SH-SY5Y (cell line): ENCODE data around the gene STX1A.
A peak's percentile ranks its signal among the peaks of the same experiment; 100 is the strongest.

Experiments
- GATA2 ChIP-seq: IDR thresholded peaks from 2 replicates; pipeline ENCODE4 v1.6.1; 2011; ENCODE audit warnings: mild to moderate bottlenecking, low read depth, low read length
- GATA3 ChIP-seq: IDR thresholded peaks from 2 replicates; pipeline ENCODE4 v1.6.1; 2011; ENCODE audit warnings: low read depth, mild to moderate bottlenecking, low read length, moderate library complexity

Gene STX1A

DNA sequence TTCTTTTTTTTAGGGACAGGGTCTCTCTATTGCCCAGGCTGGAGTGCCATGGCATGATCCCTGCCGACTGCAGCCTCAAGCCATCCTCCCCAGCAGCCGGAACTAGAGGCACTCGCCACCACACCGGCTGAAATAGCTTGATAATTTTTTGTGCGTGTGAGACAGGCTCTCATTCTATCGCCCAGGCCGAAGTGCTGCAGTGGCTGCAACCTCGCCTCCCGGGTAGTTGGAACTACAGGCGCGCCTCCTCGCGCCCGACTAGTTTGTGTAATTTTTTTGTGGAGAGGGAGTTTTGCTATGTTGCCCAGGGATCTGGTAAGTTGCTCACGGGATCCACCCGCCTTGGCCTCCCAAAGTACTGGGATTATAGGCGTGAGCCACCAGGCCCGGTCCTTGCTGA lies 34.2 kb downstream of the STX1A start:
- TF ChIP-seq GATA2 = no peak
- TF ChIP-seq GATA3 = no peak

DNA sequence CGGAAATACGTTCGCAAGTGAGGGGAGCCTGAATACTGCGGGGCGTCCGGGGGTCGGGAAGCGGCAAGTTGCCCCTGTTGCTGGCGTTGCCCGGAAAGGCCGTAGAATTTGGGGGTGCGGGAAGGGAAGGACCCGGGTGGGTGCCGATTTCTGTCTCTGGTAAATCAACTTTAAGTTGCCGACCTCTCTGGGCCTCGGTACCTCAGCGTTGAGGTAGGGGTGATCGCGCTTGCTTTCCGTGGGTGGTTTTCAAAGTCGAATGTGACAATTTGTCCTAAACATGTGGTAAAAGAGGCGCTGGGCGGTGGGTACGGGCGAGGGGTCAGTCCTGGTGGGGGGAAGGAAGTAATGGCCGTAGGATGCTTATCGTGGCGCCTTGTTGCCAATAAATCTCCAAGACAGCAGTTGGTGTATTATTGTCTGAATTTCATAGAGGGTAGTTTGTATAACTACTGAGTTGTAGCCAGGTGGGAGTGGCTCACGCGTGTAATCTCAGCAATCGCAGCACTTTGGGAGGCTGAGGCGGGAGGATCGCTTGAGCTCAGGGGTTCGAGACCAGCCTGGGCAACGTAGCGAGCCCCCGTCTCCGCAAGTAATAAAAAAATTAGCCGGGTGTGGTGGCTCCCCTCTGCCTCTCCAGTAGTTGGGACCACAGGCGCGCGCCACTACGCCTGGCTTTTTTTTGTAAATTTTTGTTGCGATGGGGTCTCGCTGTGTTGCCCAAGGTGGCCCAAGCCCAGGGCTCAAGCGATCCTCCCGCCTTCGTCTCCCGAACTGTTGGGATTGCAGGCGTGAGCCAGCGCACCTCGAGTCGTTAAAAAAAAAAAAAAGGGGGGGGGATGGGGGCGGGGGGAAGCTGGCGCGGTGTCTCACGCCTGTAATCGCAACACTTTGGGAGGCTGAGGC lies 35.4 kb downstream of the STX1A start:
- TF ChIP-seq GATA2 (0 out of 2 replicates have a peak, but pooled peaks have one; percentile 28), GATA3 (no peak)

- TF ChIP-seq GATA2 (no peak), GATA3 (no peak)
Observed at GRCh38 chr7:73683056-73683787, 36.2 kb downstream of the STX1A start, which contains the start of the genes BUD23 and DNAJC30. BUD23 (plus strand) TSS chr7:73683597; CDS start chr7:73683626, 29 bp downstream. DNAJC30 (minus strand) TSS chr7:73683453; CDS start chr7:73683423, 30 bp downstream.

- TF ChIP-seq GATA3 = no peak
Observed at GRCh38 chr7:73682745-73683055, 36.8 kb downstream of the STX1A start.

DNA sequence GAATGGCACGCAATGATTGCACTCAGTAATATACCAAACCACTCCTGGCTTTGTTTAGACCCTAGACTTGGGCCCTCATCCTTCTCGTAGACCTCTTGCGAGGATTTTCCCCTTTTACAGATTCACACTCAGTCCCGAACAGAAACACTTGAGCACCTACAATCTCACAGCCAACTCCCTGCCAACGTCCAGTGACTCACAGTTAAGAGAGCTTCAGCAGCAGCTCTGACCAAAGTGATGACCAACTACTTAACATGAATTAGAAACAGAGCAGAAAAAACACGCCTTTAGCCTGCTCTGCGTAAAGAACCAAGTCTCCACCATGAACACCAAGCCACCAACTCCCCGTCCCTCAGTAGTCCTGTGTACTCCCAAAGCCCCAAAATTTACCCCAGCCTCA lies 38.4 kb downstream of the STX1A start:
- TF ChIP-seq GATA3 = no peak
- no peak for TF ChIP-seq GATA2

DNA sequence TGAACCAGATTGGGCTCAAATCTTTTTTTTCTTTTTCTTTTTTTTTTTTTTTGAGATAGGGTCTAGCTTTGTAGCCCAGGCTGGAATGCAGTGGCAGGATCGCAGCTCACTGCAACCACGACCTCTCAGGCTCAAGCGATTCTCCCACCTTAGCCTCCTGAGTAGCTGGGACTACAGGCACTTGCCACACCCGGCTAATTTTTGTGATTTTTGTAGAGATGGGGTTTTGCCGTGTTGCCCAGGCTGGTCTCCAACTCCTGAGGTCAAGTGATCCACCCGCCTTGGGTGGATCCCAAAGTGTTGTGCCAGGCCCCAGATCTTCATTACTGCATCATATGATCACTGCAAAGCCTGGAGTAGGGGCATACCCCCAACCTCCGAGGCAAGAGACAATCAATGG lies 39.0 kb downstream of the STX1A start:
- TF ChIP-seq GATA3 = no peak
- no peak for TF ChIP-seq GATA2

DNA sequence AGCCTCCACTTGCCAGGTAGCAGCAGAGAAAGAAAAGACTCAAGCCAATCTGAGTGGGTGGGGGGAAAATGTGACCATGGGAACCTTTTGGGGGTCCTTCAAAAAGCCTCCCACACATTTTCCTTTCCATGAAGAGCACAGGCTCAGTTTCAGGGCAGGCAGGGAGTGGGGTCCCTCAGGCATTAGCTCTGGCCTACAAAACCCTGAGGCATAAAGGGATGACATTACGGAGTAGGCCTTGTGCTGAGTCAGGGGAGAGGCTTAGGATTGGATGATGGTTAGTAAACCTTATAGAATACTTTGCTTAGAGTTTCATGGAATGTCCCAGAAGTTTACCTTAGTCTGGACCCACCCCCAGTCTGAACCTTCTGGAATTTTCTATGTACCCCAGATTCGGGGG lies 39.8 kb downstream of the STX1A start:
- no peak for TF ChIP-seq GATA3
- no peak for TF ChIP-seq GATA2

GRCh38 chr7:73678862-73679261 lies 40.6 kb downstream of the STX1A start:
- TF ChIP-seq GATA2 (no peak), GATA3 (no peak)

GRCh38 chr7:73674468-73675124 lies 44.9 kb downstream of the STX1A start:
- TF ChIP-seq GATA2 = no peak
- TF ChIP-seq GATA3 = no peak

DNA sequence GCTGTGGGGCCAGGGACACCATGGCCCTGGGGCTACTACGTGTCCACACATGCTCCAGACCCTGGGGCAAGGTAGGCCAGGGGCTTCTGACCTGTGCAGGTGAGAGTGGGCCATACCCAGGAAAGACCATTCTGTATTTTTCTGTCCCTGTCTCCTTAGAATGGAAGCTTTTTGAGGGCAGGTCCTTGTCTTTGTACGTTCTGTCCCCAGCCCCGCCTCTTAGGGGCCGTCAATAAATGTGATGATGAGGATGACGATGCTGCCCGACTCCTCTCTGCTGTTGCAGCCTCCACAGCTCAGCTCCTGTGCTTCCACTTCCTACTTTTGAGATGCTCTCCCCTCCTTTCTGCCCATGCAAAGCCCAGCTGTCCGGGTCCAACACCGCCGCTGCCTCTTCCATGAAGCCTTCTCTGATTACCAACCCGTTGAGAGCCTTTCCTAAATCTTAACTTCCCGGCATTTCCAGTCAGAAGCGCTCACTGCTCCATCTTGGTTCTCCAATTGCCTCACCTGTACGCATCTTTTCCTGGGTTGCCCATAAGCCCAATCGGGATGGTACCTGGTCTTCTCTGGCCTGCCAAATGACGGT lies 47.5 kb downstream of the STX1A start:
- TF ChIP-seq GATA3 (no peak), GATA2 (no peak)

DNA sequence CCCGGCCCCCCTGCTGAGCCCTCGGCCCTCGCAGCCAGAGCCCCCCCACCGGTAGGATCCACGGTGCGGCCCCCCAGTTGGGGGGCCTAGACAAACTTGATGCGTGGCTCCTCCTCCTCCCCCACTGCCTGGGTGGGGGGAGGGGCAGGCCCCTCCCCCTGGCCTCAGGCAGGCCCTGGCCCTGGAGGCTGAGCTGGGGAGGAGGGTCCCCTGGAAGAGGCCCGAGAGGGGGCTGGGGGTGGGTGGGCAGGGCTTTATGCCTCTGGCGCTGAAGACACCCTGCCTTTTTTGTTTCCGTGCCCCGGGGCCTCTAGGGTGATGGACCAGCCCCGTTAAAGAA lies 48.2 kb downstream of the STX1A start:
- no peak for TF ChIP-seq GATA2
- no peak for TF ChIP-seq GATA3

- TF ChIP-seq GATA3 (no peak), GATA2 (no peak)
Observed at GRCh38 chr7:73669858-73670385, 49.5 kb downstream of the STX1A start.

GRCh38 chr7:73669288-73669701 lies 50.2 kb downstream of the STX1A start:
- no peak for TF ChIP-seq GATA2
- no peak for TF ChIP-seq GATA3

DNA sequence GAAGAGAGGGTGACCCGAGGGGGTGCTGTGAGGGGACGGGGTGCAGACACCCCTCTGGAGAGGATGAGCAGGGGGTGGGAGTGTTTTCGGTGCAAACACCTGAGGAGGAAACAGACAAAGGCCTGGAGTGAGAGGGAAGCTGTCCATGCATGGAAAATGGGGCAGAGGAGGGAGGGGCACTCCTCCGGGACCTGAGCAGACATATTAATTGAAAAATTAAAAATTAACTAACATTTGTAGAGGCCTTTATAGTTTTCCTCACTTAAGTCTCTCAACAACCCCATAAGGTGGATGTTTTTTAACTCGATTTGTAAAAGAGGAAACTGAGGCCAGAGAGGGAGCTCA lies 50.6 kb downstream of the STX1A start:
- TF ChIP-seq GATA2 (no peak), GATA3 (no peak)
